NCI-H748 treated with DMSO at 0.1 percent for 48 hours (cell line): Measurements from ENCODE around the gene SYNGAP1.

Source experiments
- DNase-seq: peaks from one replicate; lab custom pipeline; 2025; lab: John Stamatoyannopoulos, UW

The SYNGAP1 gene

DNA sequence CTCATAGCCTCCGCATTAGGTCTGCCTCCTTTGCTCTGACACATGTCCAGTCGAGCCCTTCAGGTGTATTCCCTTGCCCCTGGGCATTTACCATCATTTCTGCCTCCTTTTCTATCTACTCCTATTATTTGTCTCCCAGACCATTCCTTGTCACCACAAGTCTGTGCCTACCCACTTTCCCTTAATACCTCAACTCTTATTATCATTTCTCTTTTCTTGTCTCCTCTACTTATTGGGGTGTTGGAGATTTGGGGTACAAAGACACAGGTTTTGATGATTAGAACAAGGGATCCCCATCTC, 1.4 kb downstream of the SYNGAP1 start:
- no peak for DNase-seq

DNA sequence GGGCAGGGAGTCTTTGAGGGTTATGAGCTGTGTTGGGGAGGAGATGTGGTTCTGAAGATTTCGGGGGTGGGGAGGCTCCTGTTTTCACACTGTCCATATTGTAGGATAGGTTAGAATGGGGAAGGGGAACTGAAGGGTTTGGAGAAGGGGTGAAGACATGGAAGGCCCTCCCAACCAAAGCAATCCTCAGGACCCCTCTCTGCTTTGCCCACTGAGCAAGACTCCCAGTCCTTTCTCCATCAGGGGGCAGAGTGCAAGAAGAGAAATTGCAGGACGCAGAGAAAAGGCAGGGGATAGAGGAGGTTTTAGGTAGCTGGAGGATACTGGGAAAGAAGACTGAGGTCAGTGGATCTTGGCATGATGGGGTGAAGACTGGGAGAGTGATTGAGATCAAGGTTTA, 3.9 kb downstream of the SYNGAP1 start:
- no peak for DNase-seq

DNA sequence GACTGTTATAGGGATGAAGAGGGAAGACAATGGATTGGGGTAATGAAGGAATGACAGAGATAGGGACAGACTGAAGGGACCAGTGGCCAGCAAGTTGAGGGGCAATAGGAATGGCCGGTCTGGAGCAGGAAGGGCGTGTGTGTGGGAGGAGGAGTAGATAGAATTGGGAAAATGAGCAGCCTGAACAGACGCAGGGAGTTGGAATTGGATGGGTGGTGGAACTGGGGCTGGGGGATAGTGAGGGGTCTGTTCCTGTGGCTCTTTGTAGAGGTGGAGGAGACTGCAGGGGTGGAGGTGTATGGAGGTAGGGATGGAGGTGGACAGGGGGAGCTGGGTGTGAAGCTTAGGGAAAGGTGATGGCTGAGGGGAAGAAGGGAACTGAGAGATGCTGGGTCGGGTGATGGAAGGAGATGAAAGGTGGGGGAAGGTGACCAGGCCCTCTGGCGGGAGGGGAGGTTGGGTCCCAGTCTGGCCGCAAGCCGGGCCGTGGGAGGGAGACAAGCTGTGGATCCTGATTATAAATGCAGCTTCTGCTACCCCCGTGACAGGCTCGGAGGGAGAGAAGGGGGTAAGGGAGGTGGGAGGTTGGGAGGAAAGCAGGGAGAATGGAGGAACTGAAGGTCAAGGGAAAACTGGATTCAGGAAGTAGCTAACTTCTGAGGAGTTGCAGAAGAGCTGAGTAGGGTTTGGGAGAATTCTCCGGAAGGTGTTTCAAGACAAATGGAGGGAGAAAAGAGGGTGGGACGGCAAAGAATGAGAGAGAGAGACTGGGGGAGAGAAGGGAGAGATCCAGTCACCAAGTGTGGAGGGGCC, 5.2 kb downstream of the SYNGAP1 start:
- no peak for DNase-seq

DNA sequence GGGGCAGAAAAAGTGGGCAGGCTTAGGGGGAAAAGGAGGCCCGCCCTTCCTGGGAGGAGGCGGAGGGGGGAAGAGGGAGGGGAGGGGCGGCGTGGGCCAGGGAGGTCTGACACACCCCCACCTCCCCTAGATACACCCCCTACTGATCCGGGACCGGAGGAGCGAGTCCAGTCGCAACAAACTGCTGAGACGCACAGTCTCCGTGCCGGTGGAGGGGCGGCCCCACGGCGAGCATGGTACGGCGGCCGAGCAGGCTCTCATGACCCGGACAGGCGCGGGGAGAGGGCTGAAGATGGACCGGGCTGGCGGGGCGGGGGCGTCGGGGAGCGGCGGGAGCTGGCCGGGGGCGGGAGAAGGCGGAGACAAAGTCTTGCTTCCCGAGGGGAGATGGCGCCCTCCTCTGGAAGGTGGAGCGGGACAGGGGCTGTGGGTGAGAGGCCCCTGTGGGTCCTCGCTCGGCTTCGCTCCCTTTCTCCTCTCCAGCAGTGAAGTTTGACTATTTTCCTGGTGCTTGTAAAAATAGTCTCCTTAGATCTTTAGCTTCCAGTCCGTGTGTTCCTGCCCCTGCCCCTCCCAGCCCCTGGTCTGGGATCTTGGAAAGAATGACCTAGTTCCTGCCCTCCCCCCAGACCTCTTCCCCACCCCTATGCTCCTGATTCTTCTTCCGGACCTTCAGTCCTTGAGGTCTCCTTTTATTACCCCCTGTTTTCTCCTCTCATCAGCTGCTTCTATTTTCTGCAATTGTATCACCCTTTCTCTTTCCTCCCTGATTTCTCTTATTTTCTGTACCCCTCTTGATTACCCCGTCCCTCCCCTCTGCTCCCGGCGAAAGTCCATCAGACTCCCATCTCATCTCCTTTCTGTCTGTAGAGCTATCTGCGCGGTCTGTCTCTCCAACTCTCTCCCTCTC, 6.1 kb downstream of the SYNGAP1 start:
- peak; percentile 77 for DNase-seq

DNA sequence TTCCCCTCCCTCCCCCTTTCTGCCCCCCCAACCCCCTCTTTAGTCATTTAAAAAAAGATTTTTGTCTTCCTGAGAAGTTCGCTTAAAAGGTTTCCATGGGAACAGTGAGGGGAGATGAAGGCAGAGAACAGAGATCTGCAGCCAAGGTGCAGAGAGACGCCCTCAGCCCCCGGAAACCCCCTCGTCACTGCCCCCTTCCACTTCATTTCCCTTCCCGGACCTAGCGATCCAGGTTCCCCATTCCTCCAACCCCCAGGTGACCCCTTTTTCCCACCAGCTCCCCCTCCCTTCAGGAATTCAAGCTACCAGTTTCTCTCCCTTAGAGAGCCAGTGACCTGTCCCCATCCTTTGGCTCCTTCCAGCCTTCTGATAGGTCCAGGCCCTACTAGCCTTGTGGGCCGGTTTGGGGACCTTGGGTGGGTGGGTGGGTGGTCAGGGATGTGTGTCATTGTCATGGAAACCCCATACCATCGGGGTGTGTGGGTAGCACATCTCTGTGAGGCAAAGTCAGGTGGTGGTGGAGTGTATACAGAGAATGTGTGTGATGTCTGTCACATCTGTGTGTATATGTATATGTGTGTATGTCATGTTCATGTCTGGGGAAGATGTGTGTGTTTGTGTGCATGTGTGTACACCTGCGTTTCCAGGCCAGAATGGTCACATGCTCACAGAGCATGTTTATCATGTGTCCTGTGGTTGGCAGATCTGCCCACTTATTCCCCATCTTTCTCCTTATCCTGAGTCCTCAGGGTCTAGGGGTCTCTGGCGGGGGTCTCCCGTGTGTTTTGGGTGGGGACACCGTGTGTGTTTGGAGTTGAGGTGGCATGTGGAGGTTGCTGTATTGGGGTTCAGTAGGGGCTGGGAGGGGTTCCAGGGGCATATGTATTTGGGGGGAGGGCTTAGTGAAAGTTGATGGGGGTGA, 7.0 kb downstream of the SYNGAP1 start:
- DNase-seq = no peak

DNA sequence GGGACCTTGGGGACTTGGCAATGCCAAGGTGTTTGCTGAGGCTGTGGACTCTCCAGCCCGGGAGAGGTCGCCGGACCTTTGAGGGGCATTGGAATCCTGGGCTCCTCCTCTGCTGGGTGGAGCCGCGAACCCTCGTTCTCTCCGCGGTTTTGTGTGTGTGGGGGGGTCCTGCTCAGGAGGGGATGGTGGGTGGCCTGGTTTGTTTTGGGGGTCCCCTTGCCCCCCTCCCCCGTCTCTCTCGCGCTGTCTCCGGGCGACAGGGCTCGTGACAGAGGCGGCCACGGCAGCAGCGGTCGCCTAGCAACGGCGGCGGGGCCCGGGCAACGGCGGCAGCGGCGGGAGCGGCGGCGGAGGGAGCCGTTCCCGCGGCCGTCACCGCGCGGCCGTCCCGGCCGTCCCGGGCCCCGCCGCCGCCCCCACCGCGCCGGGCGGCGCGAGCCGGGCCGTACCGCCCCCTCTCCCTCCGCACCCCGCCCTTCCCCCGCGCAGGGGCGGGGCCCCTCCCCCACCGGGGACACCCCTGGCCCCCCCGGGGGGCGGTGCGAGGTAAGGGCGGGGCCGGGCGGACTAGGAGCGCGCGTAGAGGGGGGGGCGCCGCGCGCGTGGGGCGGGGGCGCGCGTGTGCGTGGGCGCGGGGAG, 7.8 kb downstream of the SYNGAP1 start:
- no peak for DNase-seq

DNA sequence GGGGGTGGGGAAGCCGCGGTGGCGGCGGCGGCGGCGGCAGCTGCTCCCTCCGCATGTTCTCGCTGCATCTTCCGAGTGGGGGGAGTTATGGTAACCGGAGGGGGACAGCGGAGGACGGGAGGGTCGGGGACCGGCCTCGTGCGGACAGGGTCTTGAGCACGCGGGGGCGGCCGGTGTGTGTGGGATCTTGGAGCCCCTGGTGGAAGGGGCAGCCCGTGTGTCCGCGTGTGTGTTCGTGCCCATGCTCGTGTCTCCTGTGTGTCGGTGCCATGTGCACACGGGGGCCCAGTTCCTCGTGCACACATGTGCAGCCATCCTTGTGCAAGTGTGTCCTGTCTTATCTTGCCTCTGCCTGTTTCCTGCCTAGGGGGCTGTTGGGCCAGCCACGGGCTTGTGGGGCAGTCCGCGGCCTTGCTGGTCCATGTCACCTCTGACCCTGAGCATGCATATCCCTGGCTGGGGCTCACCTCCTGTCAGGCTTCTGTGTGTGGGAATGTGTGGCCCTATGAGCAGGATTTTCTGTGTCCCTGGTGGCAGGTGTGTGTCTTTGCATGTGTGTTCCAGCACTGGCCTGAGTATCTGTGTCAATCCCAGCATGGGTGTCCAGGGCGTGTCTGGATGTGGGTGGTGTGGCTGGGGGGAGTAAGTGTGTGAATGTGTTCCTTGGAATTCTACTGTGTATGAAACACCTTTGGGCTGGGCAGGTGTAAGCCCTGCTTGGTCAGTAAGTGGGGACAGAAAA, 8.5 kb downstream of the SYNGAP1 start:
- no peak for DNase-seq

DNA sequence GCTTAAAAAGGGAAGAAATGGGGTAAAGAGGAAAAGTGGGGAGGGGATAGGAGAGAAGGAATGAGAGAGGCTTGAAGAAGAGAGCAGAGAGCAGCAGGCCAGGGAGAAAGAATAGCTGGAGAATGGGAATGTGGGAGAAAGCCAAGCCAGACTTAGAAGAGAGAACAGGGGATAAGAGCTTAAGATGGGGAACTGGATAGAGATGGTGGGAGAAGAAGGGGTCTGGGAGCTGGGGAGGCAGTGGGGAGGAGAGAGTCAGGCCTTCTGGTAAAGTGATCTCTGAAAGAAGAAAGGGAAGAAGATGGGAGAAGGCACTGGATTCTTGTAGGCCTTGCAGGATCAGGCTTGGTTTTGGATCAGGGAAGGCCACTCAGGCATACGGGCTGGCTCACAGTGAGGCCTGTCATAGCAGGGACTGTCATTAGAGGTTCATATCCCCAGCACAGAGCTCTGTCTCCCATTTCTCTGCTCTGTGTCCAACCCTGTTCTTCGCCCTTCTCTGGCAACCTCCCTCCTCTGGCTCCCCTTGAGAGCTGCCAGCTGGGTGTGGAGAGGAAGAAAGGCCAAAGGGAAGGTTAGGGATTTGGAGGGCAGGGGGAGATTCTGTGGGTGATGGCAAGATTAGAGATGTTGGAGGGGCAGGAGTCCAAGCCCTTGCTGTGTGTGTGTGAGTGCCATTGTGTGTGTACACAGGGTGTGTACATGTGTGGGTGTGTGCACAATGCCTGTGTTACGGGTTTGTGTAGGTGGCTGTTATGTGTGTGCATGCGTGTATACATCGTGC, 9.3 kb downstream of the SYNGAP1 start:
- DNase-seq = no peak

DNA sequence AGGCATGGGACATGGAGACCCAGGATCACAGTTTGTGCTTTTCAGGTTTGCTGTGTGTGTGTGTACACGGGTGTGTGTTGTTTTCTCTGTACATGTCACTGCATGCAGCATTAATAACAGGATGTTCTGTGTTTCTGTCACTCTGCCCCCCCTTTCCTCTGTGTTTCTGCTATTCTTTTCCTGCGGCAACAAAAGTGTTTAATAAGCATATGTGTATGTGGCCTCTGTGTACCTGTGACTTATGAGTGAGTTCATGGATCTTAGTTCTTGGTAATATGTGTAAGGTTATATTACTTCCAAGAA, 9.8 kb downstream of the SYNGAP1 start:
- no peak for DNase-seq

DNA sequence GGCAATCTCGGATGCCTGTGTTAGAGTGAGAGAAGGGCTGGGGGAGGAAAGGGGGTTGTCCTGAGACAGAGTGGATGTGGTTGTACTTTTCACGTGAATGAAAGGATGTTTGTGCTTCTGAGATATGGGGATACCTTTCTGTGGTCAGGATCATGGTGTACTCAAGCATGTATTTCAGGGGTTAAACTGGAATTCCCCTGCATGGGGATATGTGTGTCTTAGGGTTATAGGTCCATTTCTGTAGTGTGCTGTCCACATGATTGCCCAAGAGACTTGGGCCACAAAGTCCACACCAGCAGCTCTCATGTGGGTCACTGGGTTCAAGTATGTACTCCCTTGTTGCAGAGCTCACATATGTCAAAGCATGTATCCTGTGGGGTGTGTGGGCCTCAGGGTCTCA, 10.5 kb downstream of the SYNGAP1 start:
- no peak for DNase-seq

DNA sequence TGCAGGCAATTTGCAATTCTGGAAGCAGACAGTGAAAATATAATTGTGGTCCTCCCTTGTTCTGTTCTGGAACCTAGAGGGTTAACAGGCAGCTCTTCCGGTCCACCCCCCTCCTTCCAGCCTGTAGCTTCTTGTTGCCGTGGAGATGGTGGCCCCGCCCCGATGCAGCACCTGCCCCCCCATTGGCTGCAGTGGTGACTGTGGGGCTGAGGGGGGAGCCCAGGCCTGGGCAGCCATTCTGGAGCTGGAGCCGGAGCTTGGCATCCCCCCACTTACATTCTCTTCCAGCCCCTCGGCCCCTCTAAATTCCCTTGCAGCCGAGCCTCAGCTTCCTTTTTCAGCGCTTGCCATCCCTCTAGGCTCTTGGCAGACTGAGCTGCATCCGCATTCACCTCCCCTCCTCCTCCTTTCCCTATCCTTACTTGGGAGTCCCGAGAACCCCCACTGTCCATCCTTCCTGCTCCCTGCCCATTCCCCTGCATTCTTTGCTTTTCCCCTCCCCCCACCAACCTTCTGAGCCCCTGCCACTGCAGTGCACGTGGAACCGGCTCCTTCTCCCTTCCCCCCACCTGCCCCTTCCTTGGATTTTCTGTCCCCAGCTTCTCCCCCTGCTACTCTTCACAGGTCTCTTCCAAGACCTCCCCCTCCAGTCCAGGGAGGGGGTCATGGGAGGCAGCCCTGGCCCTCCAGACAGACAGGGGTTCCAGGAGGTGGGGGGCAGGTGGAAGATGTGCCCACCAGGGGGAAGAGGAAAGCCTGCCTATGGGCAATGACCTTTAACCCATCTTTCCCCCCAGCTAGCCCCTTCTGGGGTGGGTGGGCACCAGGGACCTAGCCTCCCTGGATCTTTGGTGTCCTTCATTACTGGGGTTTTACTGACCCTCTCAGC, 11.4 kb downstream of the SYNGAP1 start:
- peak; percentile 60 for DNase-seq

DNA sequence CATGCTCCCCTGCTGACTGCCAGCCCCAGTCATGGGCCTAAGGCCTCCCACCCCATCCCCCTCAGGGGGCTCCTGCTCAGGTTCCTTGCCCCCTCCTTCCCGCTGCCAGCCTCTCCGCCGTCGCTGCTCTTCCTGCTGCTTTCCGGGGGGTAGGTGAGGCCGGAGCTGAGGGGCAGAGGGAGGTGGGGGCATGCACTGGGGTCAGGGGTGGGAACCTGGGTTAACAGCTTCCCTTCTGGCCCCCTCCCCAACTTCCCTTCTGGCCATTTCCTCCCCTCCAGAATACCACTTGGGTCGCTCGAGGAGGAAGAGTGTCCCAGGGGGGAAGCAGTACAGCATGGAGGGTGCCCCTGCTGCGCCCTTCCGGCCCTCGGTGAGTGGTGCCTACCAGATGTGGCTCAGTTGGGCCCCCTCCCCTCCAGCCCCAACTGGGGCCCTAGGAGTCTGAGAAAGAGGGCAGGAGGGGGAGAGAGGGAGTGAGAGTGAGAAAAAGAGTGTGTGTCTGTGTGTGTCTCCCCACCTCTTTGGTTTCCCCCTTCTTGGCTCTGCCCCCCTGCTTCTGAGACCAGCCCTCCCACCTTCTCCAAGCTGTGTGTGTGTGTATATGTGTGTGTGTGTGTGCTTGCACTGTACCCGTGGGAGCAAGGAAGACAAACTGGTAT, 12.1 kb downstream of the SYNGAP1 start:
- no peak for DNase-seq

DNA sequence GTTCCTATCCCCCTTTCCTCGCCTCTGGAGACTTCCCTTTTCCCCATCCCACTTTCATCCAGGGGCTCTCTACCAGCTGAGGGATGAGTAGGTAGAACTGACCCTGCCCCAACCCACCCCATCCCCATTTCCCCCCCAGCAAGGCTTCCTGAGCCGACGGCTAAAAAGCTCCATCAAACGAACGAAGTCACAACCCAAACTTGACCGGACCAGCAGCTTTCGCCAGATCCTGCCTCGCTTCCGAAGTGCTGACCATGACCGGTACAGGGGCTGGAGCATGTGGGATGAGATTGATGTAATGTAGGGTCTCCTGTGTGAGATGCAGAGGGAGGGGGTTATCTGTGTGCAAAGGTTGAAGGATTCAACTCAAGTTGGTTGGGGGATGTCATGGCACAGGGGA, 12.7 kb downstream of the SYNGAP1 start:
- no peak for DNase-seq

DNA sequence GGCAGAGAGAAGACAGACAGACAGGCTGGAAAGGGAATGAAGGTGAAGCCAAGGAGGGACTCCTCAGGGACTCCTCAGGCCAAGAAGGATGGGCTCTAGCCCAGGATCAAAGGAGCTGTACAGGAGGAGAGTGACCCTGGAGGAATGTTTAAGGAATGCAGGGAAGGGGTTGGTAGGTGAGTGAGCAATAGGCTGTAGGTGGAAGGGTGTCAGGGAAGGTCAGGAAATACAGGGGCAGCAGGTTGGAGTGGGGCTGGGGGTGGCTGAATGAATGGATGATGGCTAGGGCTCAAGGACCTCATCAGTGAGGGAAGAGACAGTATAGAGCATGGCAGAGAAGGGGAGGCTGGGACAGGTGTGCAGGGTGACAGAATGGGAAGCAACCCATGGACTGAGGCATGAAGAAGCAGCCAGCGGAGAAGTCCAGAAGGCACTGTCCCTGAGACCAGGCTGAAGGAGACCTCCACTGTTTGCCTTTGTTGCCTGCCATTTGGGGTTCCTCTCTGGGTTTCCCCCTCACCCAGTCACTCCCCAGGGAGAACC, 13.2 kb downstream of the SYNGAP1 start:
- no peak for DNase-seq

DNA sequence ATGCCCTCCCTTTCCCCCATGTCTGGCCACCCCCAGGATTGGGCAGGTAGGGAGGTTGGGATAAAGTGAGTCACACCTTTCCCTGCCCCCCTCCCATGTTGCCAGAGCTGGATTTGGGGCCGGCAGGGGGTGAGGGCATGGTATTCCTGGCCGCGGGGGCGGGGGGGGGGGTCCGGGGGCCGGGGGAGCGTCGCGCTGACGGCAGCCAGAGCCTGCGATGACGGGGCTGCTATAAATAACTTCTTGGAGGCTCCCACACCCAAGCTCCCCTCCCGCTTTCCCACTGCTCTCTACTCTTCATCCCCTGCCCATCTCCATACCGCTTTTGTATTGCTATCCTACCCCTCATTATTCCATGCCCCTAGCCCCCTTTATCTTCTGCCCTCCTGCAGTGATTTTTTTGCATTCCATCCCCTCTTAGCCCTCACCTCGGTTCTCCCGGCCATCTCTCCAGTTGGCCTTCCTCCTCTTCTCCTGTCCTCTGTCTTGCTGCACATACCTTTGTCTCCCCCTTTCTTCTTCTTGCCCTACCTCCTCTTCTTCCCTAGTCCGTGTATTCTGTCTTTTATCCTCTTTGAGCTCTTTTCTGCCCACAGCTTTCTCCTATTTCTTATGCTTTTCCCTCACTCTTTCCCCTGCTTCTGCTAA, 13.8 kb downstream of the SYNGAP1 start:
- DNase-seq = no peak

DNA sequence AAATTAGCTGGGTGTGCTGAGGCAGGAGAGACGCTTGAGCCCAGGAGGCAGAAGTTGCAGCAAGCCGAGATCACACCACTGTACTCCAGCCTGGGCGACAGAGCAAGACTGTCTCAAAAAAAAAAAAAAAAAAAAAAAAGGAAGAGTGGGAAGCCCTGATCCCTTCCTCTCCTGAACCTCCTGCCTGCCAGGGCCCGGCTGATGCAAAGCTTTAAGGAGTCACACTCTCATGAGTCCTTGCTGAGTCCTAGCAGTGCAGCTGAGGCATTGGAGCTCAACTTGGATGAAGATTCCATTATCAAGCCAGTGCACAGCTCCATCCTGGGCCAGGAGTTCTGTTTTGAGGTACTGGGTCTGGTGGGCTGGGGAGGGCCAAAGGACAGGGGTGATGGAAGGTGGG, 15.1 kb downstream of the SYNGAP1 start:
- DNase-seq = no peak

DNA sequence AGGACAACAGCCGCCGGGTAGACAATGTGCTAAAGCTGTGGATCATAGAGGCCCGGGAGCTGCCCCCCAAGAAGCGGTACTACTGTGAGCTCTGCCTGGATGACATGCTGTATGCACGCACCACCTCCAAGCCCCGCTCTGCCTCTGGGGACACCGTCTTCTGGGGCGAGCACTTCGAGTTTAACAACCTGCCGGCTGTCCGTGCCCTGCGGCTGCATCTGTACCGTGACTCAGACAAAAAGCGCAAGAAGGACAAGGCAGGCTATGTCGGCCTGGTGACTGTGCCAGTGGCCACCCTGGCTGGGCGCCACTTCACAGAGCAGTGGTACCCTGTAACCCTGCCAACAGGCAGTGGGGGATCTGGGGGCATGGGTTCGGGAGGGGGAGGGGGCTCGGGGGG, 17.8 kb downstream of the SYNGAP1 start:
- no peak for DNase-seq

DNA sequence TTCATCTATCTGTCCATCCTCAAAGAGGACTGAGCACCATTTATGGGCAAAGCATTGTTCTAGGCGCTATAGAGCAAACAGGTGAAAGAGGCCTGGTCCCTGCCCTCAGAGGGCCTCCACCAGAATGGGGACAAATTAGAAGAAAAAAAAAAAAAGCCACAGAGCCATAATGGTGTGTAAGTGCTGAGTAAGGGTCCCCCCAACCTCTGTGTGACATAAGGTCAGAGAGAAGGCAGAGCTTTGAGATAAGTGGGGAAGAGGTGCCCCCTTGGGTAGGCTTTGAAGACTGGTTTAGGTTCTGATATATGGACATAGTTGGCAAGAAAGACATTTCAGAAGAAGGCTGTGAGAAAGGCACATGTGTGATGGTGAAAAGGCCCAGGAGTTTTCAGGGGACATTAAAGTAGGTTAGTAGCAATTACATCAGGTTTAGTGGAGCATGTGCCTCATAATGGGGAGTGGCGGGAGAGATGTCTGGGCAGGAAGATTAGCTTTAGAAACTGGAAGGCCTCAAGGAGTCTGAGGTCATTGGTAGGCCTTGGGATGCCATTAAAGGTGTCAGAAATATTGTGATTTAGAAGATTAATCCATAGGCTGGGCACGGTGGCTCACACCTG, 19.2 kb downstream of the SYNGAP1 start:
- no peak for DNase-seq
